ENCODE data around the gene MYBPC3. TPM values are rescaled to one million over a fixed set of nuclear protein-coding genes. Genes with fewer than 3 reads are reported as not detected.

Gene MYBPC3
- total RNA-seq, 1 experiment from 2014 or later = 0.67 TPM

DNA sequence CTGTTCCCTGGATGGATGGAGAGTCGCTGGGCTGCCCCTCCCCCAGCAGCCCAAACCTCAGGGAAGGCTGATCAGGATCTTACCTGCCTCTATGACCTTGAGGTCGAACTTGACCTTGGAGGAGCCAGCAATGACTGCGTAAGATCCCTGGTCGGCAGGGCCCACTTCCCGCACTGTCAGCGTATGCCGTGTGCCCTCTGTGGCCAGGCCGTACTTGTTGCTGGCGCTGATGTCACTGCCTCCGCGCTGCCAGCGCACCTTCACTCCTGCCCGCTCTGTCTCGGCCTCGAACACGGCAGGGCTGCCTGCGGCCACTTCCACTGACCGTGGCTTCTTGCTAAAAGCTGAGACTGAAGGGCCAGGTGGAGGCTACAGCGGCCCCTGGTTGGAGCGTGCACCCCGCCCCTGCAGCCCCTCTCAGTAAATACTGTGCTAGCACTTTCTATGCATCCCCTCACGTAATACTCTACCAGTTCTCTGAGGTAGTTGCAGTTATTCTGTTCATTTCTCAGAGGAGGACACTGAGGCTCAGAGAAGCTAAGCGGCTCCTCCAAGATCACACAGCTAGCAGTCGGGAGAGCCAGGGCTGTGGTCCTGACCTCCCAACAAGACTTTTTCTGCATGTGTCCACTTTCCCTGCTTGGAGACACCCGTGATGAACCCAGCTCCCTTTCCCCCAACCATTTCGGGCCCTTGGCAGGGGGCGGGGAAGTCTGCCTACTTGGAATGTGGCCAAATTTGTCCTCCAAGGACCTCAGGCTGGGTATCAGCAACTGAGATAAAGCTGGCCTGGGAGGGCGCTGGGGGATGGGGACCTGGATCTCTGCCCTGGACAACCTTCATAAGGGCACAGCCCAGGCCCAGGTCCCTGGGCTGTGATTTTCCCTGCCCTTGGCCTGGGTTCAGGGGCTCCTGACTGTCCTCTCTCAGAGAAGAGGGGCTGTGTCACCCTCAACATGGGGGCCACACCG is 1.1 kb downstream of the MYBPC3 start:
- DNase-seq = no peak
- H3K79me2 ChIP-seq (ENCODE audit: low read length) = no peaks in the 10 kb centered on the region
- no peak overlapping the region for H3K9ac ChIP-seq (ENCODE audit: low read length)
- H3K4me3 ChIP-seq (ENCODE audit: low read length) = no peak overlapping the region
- H4K20me1 ChIP-seq (ENCODE audit: insufficient read depth, low read depth, low read length) = no peaks in the 10 kb centered on the region
- no peak overlapping the region for H3K27ac ChIP-seq (ENCODE audit: low read length)
- H3K4me1 ChIP-seq (ENCODE audit: low read length) = peaks cover 8% of the 10 kb centered on the region
- H2AFZ ChIP-seq (ENCODE audit: low read length) = no peak overlapping the region
- H3K9me2 ChIP-seq (replicated peaks; ENCODE audit: insufficient read depth, low read length) = no peaks in the 10 kb centered on the region
- no peaks in the 10 kb centered on the region; the same call in 1 of the 2 replicates for H3K36me3 ChIP-seq (ENCODE audit: insufficient read depth, low read length)
- no peaks in the 10 kb centered on the region for H3K27me3 ChIP-seq (ENCODE audit: low read length)
- no peak overlapping the region for H3K4me2 ChIP-seq (ENCODE audit: low read depth, low read length, poor library complexity, severe bottlenecking)
- no peaks in the 10 kb centered on the region for H3K9me3 ChIP-seq (ENCODE audit: low read length)

DNA sequence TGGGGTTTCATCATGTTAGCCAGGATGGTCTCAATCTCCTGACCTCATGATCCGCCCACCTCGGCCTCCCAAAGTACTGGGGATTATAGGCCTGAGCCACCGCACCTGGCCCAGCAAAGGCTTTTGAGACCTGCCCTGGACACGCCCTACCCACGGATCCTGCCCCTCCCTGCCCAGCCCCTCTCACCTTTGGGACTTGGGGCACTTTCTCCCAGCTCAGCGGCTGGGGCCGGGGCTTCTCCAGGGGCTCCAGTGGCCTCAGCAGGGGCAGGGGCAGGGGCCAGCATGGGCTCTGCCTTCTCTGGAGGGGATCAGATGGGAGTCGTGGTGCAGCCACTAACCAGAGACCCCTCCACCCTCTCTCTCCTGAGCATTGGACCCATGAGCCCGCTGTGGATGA is 2.2 kb downstream of the MYBPC3 start:
- H3K9me3 ChIP-seq (ENCODE audit: low read length) = no peaks in the 10 kb centered on the region
- H3K4me2 ChIP-seq (ENCODE audit: low read depth, low read length, poor library complexity, severe bottlenecking) = no peak overlapping the region
- no peak overlapping the region for H2AFZ ChIP-seq (ENCODE audit: low read length)
- no peak overlapping the region for H3K4me3 ChIP-seq (ENCODE audit: low read length)
- no peak for DNase-seq
- no peaks in the 10 kb centered on the region for H3K27me3 ChIP-seq (ENCODE audit: low read length)
- no peaks in the 10 kb centered on the region for H4K20me1 ChIP-seq (ENCODE audit: insufficient read depth, low read depth, low read length)
- peaks cover 8% of the 10 kb centered on the region for H3K4me1 ChIP-seq (ENCODE audit: low read length)
- no peaks in the 10 kb centered on the region for H3K9me2 ChIP-seq (replicated peaks; ENCODE audit: insufficient read depth, low read length)
- H3K79me2 ChIP-seq (ENCODE audit: low read length) = no peaks in the 10 kb centered on the region
- H3K9ac ChIP-seq (ENCODE audit: low read length) = no peak overlapping the region
- H3K36me3 ChIP-seq (ENCODE audit: insufficient read depth, low read length) = no peaks in the 10 kb centered on the region
- H3K27ac ChIP-seq (ENCODE audit: low read length) = no peak overlapping the region

DNA sequence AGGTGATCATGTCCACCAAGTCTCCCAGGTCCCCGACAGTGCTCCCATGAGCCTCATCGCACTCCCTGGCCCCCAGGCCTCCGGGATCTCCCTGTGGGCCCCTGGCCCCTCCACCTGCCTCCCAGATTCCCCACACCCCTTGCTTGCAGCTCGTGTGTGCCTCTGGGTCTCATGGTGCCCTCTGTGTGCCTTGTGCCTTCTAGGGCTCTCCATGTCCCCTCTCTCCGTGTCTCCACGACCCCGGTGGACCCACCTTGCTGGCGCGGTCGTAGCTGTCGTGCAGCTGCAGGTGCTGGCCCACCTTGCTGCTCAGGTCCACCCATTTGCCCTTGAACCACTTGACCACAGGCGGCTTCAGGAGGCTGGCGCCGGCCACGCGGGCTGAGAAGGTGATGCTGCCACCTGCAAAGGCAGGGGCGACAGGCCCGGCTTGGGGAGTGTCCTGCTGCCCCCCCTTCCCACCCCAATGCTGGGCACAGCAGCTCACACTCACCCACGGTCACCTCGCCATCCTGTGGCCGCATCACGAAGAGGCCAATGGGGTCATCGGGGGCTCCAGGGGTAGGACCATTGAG is 2.9 kb downstream of the MYBPC3 start:
- H3K27ac ChIP-seq (ENCODE audit: low read length) = peak overlapping the region; percentile 21; the same call in 1 of the 2 replicates
- DNase-seq = no peak
- no peaks in the 10 kb centered on the region for H3K27me3 ChIP-seq (ENCODE audit: low read length)
- H3K4me1 ChIP-seq (ENCODE audit: low read length) = peaks cover 8% of the 10 kb centered on the region
- no peaks in the 10 kb centered on the region for H3K9me3 ChIP-seq (ENCODE audit: low read length)
- H4K20me1 ChIP-seq (ENCODE audit: insufficient read depth, low read depth, low read length) = no peaks in the 10 kb centered on the region
- H2AFZ ChIP-seq (ENCODE audit: low read length) = no peak overlapping the region
- no peak overlapping the region for H3K4me2 ChIP-seq (ENCODE audit: low read depth, low read length, poor library complexity, severe bottlenecking)
- H3K9me2 ChIP-seq (replicated peaks; ENCODE audit: insufficient read depth, low read length) = no peaks in the 10 kb centered on the region
- H3K79me2 ChIP-seq (ENCODE audit: low read length) = no peaks in the 10 kb centered on the region
- H3K9ac ChIP-seq (ENCODE audit: low read length) = no peak overlapping the region
- H3K4me3 ChIP-seq (ENCODE audit: low read length) = no peak overlapping the region
- no peaks in the 10 kb centered on the region for H3K36me3 ChIP-seq (ENCODE audit: insufficient read depth, low read length)

DNA sequence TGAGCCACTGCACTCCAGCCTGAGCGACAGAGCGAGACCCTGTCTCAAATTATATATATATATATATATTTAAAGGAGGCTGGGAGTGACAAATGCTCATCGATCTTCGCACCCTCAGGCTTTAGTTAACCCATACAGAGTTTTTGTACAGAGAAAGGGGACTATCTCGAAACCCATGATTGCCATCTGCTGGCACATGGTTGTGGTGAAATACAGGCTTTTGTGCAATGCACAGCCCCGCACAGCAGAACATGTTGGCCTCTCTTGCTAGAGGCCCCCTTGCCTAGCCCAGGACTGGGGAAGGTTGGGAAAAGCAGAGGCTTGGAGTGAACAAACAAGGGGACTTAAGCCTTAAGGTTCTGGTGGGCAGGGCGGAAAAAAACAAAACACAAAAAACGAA is 3.6 kb downstream of the MYBPC3 start:
- Histone ChIP-seq H3K4me1 (ENCODE audit: low read length) (peaks cover 8% of the 10 kb centered on the region), H3K9me3 (ENCODE audit: low read length) (no peaks in the 10 kb centered on the region), H3K9ac (ENCODE audit: low read length) (no peak overlapping the region), H3K4me3 (ENCODE audit: low read length) (no peak overlapping the region), H3K27me3 (ENCODE audit: low read length) (no peaks in the 10 kb centered on the region), H4K20me1 (ENCODE audit: insufficient read depth, low read depth, low read length) (no peaks in the 10 kb centered on the region), H3K4me2 (ENCODE audit: low read depth, low read length, poor library complexity, severe bottlenecking) (no peak overlapping the region), H3K9me2 (replicated peaks; ENCODE audit: insufficient read depth, low read length) (no peaks in the 10 kb centered on the region), H3K79me2 (ENCODE audit: low read length) (no peaks in the 10 kb centered on the region), H3K36me3 (ENCODE audit: insufficient read depth, low read length) (no peaks in the 10 kb centered on the region), H2AFZ (ENCODE audit: low read length) (no peak overlapping the region), H3K27ac (ENCODE audit: low read length) (peak overlapping the region; percentile 21)
- peak; percentile 86 for DNase-seq

DNA sequence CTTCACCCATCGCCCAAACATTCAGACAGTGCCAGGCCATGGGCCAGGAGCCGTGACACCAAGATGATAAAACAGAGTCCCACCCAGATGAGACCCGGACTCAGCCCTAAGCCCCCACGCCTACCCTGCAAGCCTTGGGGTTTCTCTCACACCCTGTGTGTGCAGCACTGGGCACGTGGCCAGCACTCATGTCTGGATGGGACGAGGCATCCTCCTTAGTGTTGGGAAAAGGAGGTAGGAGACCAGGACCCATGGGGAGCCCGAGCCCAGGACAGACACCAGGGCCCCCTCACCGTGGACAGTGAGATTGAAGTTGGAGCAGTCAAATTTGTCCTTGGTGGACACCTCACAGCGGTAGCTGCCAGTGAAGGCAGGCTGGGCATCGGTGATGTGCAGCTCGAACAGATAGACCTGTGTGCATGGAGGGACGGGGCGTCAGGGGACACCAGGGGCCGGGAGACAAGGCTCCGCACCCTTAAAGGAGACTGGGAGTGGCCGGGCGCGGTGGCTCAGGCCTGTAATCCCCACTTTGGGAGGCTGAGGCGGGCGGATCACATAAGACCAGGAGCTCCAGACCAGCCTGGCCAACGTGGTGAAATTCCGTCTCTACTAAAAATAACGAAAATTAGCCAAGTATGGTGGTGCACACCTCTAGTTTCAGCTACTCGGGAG is 4.2 kb downstream of the MYBPC3 start:
- Histone ChIP-seq H3K9me2 (replicated peaks; ENCODE audit: insufficient read depth, low read length) (no peaks in the 10 kb centered on the region), H3K27me3 (ENCODE audit: low read length) (no peaks in the 10 kb centered on the region), H3K36me3 (ENCODE audit: insufficient read depth, low read length) (no peaks in the 10 kb centered on the region), H4K20me1 (ENCODE audit: insufficient read depth, low read depth, low read length) (no peaks in the 10 kb centered on the region), H3K4me3 (ENCODE audit: low read length) (no peak overlapping the region), H3K9me3 (ENCODE audit: low read length) (no peaks in the 10 kb centered on the region), H3K9ac (ENCODE audit: low read length) (no peak overlapping the region), H2AFZ (ENCODE audit: low read length) (no peak overlapping the region), H3K27ac (ENCODE audit: low read length) (no peak overlapping the region), H3K4me1 (ENCODE audit: low read length) (peaks cover 8% of the 10 kb centered on the region), H3K4me2 (ENCODE audit: low read depth, low read length, poor library complexity, severe bottlenecking) (no peak overlapping the region), H3K79me2 (ENCODE audit: low read length) (no peaks in the 10 kb centered on the region)
- no peak for DNase-seq

DNA sequence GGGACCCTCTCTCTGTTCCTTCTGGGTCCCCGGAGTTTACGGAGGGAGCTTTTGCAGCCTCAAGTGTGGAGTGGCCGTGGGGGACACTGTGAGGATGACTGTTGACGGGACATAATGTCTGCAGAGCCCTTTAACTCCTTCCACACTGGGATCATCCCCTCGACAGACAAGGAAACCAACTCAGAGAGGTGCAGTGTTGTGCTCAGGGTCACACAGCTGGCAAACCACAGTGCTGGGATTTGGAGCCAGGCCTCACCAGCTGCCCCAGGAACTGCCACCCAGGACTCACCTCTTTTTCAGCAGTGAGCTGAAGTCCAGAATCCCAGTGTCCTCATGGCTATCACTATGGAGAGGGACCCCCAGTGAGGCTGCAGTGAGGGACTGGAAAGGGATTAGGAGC is 5.4 kb downstream of the MYBPC3 start:
- H3K9me2 ChIP-seq (replicated peaks; ENCODE audit: insufficient read depth, low read length) = no peaks in the 10 kb centered on the region
- no peaks in the 10 kb centered on the region for H3K27me3 ChIP-seq (ENCODE audit: low read length)
- DNase-seq = no peak

DNA sequence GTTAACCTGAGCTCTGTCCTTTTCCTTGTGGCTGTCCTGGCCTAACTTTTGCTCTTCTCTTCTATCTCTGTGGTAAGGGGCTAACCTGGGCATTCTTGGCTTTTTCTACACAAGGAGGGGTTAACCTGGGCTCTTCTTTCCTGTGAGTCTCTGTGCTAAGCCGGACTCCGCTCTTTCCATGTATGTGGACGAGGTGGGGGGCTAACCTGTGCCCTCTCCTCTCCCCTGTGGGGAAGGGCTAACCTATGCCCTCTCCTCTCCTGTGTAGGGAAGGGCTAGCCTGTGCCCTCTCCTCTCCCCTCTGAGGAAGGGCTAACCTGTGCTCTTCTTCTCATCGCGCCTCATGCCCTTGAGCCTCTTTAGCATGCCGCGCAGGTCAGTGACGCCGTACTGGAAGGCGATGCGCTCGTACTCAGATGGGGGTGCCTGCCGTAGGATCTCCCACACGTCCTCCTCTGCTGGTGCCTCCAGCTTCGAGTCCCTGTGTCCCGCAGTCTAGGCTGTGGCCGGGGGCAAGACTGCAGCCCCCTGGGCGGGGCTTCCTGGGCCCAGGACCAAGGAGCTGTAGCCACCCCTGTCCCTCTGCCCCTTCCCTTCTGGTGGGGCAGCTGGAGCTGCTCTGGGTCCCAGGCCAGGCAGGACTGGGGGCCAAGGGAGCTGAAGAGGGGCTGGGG is 6.5 kb downstream of the MYBPC3 start:
- no peaks in the 10 kb centered on the region for H3K79me2 ChIP-seq (ENCODE audit: low read length)
- H3K27ac ChIP-seq (ENCODE audit: low read length) = no peak overlapping the region
- no peaks in the 10 kb centered on the region for H3K9me2 ChIP-seq (replicated peaks; ENCODE audit: insufficient read depth, low read length)
- H3K27me3 ChIP-seq (ENCODE audit: low read length) = no peaks in the 10 kb centered on the region
- DNase-seq = no peak
- H3K36me3 ChIP-seq (ENCODE audit: insufficient read depth, low read length) = no peaks in the 10 kb centered on the region
- no peaks in the 10 kb centered on the region for H3K9me3 ChIP-seq (ENCODE audit: low read length)
- no peak overlapping the region for H2AFZ ChIP-seq (ENCODE audit: low read length)
- no peaks in the 10 kb centered on the region for H4K20me1 ChIP-seq (ENCODE audit: insufficient read depth, low read depth, low read length)
- peaks cover 8% of the 10 kb centered on the region for H3K4me1 ChIP-seq (ENCODE audit: low read length)
- no peak overlapping the region for H3K4me3 ChIP-seq (ENCODE audit: low read length)
- no peak overlapping the region for H3K9ac ChIP-seq (ENCODE audit: low read length)
- H3K4me2 ChIP-seq (ENCODE audit: low read depth, low read length, poor library complexity, severe bottlenecking) = no peak overlapping the region

More for the DNA sequence above, 5.4 kb downstream of the MYBPC3 start:
- H4K20me1 ChIP-seq (ENCODE audit: insufficient read depth, low read depth, low read length) = no peaks in the 10 kb centered on the region
- H3K4me3 ChIP-seq (ENCODE audit: low read length) = no peak overlapping the region
- no peak overlapping the region for H2AFZ ChIP-seq (ENCODE audit: low read length)
- no peaks in the 10 kb centered on the region for H3K79me2 ChIP-seq (ENCODE audit: low read length)
- H3K9ac ChIP-seq (ENCODE audit: low read length) = no peak overlapping the region
- H3K9me3 ChIP-seq (ENCODE audit: low read length) = no peaks in the 10 kb centered on the region
- peaks cover 8% of the 10 kb centered on the region for H3K4me1 ChIP-seq (ENCODE audit: low read length)
- H3K36me3 ChIP-seq (ENCODE audit: insufficient read depth, low read length) = no peaks in the 10 kb centered on the region
- no peak overlapping the region for H3K4me2 ChIP-seq (ENCODE audit: low read depth, low read length, poor library complexity, severe bottlenecking)
- H3K27ac ChIP-seq (ENCODE audit: low read length) = no peak overlapping the region

DNA sequence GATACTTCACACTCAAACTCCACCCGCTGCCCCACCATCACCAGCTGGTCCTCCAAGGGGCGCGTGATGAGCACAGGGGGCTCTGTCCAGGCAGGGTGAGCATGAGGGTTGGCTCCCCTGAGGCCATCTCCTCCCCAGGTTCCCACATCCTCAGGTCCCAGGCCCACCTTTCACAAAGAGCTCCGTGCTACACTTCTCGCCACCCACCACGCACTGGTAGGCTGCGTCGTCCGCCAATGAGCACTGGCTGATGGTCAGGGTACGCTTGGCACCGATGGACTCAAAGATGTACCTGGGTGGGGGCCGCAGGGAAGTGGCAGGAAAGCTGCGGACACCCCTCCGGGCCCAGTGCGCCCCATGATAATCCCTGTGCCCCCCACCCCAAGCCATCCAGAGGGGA is 9.6 kb downstream of the MYBPC3 start:
- no peaks in the 10 kb centered on the region for H3K9me3 ChIP-seq (ENCODE audit: low read length)
- no peak for DNase-seq
- H3K27me3 ChIP-seq (ENCODE audit: low read length) = no peaks in the 10 kb centered on the region
- no peaks in the 10 kb centered on the region for H3K4me1 ChIP-seq (ENCODE audit: low read length)
- H3K9ac ChIP-seq (ENCODE audit: low read length) = no peak overlapping the region
- H3K36me3 ChIP-seq (ENCODE audit: insufficient read depth, low read length) = no peaks in the 10 kb centered on the region
- no peak overlapping the region for H3K4me3 ChIP-seq (ENCODE audit: low read length)
- no peaks in the 10 kb centered on the region for H3K9me2 ChIP-seq (replicated peaks; ENCODE audit: insufficient read depth, low read length)
- H4K20me1 ChIP-seq (ENCODE audit: insufficient read depth, low read depth, low read length) = no peaks in the 10 kb centered on the region
- no peak overlapping the region for H3K4me2 ChIP-seq (ENCODE audit: low read depth, low read length, poor library complexity, severe bottlenecking)
- no peak overlapping the region for H2AFZ ChIP-seq (ENCODE audit: low read length)
- H3K79me2 ChIP-seq (ENCODE audit: low read length) = no peaks in the 10 kb centered on the region
- no peak overlapping the region for H3K27ac ChIP-seq (ENCODE audit: low read length)

Data from Karpas-422 (cell line).